ENCODE data around the gene SBNO2.
"Not testable (repeated sequence)": the region's sequence is repeated elsewhere in the genome, so short reads cannot be mapped to it uniquely, and the experiment has no call there.

Gene SBNO2

GRCh38 chr19:1134431-1134830, 39.6 kb downstream of the SBNO2 start:
- no peak for DNase-seq

GRCh38 chr19:1133471-1133929, 40.6 kb downstream of the SBNO2 start:
- DNase-seq: peak in 1 of 2 experiments; percentile 21

- no peak for DNase-seq
Measured at GRCh38 chr19:1132552-1133383, 41.3 kb downstream of the SBNO2 start.

- peak; percentile 12 to 56 for DNase-seq
Measured at GRCh38 chr19:1131718-1132551, 42.1 kb downstream of the SBNO2 start.

- DNase-seq: peak in 1 of 2 experiments; percentile 11
Measured at GRCh38 chr19:1130771-1131717, 43.0 kb downstream of the SBNO2 start.

GRCh38 chr19:1129535-1129934, 44.5 kb downstream of the SBNO2 start:
- DNase-seq: no peak

- DNase-seq: not testable (repeated sequence)
Measured at GRCh38 chr19:1129084-1129483, 45.0 kb downstream of the SBNO2 start.

- no peak for DNase-seq
Measured at GRCh38 chr19:1128106-1128505, 46.0 kb downstream of the SBNO2 start.

- DNase-seq: no peak
Measured at GRCh38 chr19:1126984-1127760, 46.9 kb downstream of the SBNO2 start.

GRCh38 chr19:1125601-1126467, 48.2 kb downstream of the SBNO2 start:
- DNase-seq: no peak

GRCh38 chr19:1123885-1124677, 50.0 kb downstream of the SBNO2 start:
- no peak for DNase-seq

GRCh38 chr19:1123381-1123780, 50.7 kb downstream of the SBNO2 start:
- DNase-seq: no peak

- DNase-seq: peak in 1 of 2 experiments; percentile 55
Measured at GRCh38 chr19:1122972-1123363, 51.1 kb downstream of the SBNO2 start.

- DNase-seq: no peak
Measured at GRCh38 chr19:1122021-1122971, 51.8 kb downstream of the SBNO2 start.

- DNase-seq: no peak
Measured at GRCh38 chr19:1121395-1121794, 52.7 kb downstream of the SBNO2 start.

GRCh38 chr19:1119475-1120217, 54.4 kb downstream of the SBNO2 start:
- no peak for DNase-seq

- DNase-seq: no peak
Measured at GRCh38 chr19:1118999-1119398, 55.1 kb downstream of the SBNO2 start.

GRCh38 chr19:1117654-1118053, 56.4 kb downstream of the SBNO2 start:
- no peak for DNase-seq

Data from SHP77 (cell line).